PC-3 (cell line): Measurements from ENCODE around the gene UPK1B.
A peak's percentile ranks its signal among the peaks of the same experiment; 100 is the strongest.

Source experiments
- CTCF ChIP-seq: fragments of 300-600 bp; sonication (generic); conservative IDR thresholded peaks from 2 replicates; pipeline ENCODE4 v1.5.1; 2017; ENCODE audit warnings: antibody characterized with exemption, low read depth, mild to moderate bottlenecking, low read length
- EZH2 ChIP-seq: fragments of 300-600 bp; sonication (generic); IDR thresholded peaks from one replicate; pipeline ENCODE4 v1.6.1; 2017; ENCODE audit warnings: antibody characterized with exemption, mild to moderate bottlenecking, low read length; ENCODE audit not compliant: unreplicated experiment

DNA sequence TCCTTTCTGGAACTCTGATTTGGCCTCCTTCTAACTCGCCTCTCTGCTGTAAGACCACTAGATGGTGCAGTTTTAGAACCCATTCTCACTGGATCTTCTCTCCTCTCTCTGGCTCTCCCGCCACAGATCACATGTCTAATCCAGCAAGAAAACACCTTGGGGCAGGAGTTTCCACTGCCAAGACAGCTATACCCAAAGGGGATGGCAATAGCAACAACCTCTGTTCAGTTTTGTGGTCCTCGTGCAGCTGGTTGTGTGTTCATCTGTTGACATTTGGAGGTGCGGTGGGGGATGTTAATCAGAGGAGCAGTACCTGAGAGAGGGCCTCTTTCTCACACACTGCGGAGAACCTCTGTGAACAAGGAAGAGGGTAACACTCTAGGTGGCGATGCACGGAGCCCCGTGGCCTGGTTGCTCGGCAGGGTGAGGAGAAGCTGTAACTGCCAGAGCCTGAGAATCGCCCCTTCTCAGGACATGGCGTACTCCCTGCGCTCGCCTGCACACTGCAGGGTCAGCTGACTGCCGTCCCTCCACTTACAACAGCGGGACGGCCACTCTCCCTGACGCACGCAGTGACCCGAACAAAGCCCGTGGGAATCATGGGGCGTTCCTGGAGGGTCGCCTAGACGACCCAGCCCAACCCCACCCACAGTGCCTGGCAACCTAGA is 27.8 kb upstream of the UPK1B start, which contains the start of gene TEX55:
- no peak for TF ChIP-seq EZH2
- peak; percentile 94 for TF ChIP-seq CTCF
